Measurements from ENCODE around the gene HAUS6.

- TF ChIP-seq CTCF (IDR thresholded peaks at IDR 0.05) (no peak), POLR2A (IDR thresholded peaks at IDR 0.05) (no peak)
Observed at GRCh38 chr9:19148187-19148586, 45.5 kb upstream of the HAUS6 start.

Measured in testis (tissue), 2 donors.